ENCODE results near the gene GRAP. TPM values are rescaled to one million over a fixed set of nuclear protein-coding genes. Genes with fewer than 3 reads are reported as not detected.

The GRAP gene
- total RNA-seq, 5 donors from 2014 or later (not counting 1 experiment from before 2014, with no cell fraction given) = 26.5 to 95.2 (median 74.0) TPM

- POLR2A ChIA-PET = no interaction called here
- no peaks in the 10 kb centered on the region for H3K27me3 ChIP-seq (replicated peaks in 1 of 2; ENCODE audit: control insufficient read depth in 2 of 2, extremely low read depth in 1 of 2, insufficient read depth in 2 of 2, low read length in 1 of 2)
- Mint-ChIP-seq H3K27me3 (no peaks in the 10 kb centered on the region), H3K4me1 (peaks cover 9 to 21% (median 18%) of the 10 kb centered on the region in 3 donors), H3K27ac (no peak overlapping the region), H3K9me3 (no peaks in the 10 kb centered on the region), H3K4me3 (no peak overlapping the region), H3K36me3 (peaks cover 14% of the 10 kb centered on the region)
- no peak for DNase-seq
- peaks cover 0 to 6% of the 10 kb centered on the region in 2 donors for H3K36me3 ChIP-seq (ENCODE audit: control insufficient read depth in 2 of 2, extremely low read depth in 1 of 2, insufficient read depth in 1 of 2, low read length in 1 of 2)
- whole genome bisulfite sequencing (ENCODE audit: insufficient coverage) = 95% methylated on average over 14 of the region's 14 CpGs
- ATAC-seq (replicated peaks in 1 of 4) = no peak
- CTCF ChIA-PET = no interaction called here
- no peak overlapping the region for H3K4me3 ChIP-seq (ENCODE audit: control insufficient read depth in 1 of 2, extremely low read depth in 1 of 2, low read length in 1 of 2)
- peaks cover 3 to 25% of the 10 kb centered on the region in 2 experiments for H3K4me1 ChIP-seq (ENCODE audit: control insufficient read depth in 1 of 2, extremely low read depth in 1 of 2, insufficient read depth in 2 of 2, low read length in 2 of 2)
- H3K27ac ChIP-seq (ENCODE audit: low read length) = no peak overlapping the region
- no peaks in the 10 kb centered on the region for H3K9me3 ChIP-seq
Measured at GRCh38 chr17:18987862-18988545, 58.8 kb downstream of the GRAP start.

- H3K4me1 ChIP-seq (ENCODE audit: control insufficient read depth in 1 of 2, extremely low read depth in 1 of 2, insufficient read depth in 2 of 2, low read length in 2 of 2) = peaks cover 0 to 17% of the 10 kb centered on the region in 2 experiments
- no peak overlapping the region for H3K4me3 ChIP-seq (ENCODE audit: control insufficient read depth in 1 of 2, extremely low read depth in 1 of 2, low read length in 1 of 2)
- DNase-seq (no peak), ATAC-seq (replicated peaks in 1 of 4) (no peak)
- H3K27ac ChIP-seq (ENCODE audit: low read length) = no peak overlapping the region
- Mint-ChIP-seq H3K36me3 (peaks cover 14% of the 10 kb centered on the region), H3K27ac (no peak overlapping the region), H3K27me3 (no peaks in the 10 kb centered on the region), H3K9me3 (no peaks in the 10 kb centered on the region), H3K4me1 (peaks cover 2 to 14% (median 12%) of the 10 kb centered on the region in 3 donors), H3K4me3 (no peak overlapping the region)
- POLR2A ChIA-PET = no interaction called here
- no peaks in the 10 kb centered on the region for H3K27me3 ChIP-seq (replicated peaks in 1 of 2; ENCODE audit: control insufficient read depth in 2 of 2, extremely low read depth in 1 of 2, insufficient read depth in 2 of 2, low read length in 1 of 2)
- WGBS (ENCODE audit: insufficient coverage) = 92% methylated on average over 9 of the region's 9 CpGs
- no peaks in the 10 kb centered on the region for H3K9me3 ChIP-seq
- peaks cover 0 to 6% of the 10 kb centered on the region in 2 donors for H3K36me3 ChIP-seq (ENCODE audit: control insufficient read depth in 2 of 2, extremely low read depth in 1 of 2, insufficient read depth in 1 of 2, low read length in 1 of 2)
- CTCF ChIA-PET = no interaction called here
Measured at GRCh38 chr17:18987230-18987610, 59.5 kb downstream of the GRAP start.

- Mint-ChIP-seq H3K27ac (no peak overlapping the region), H3K4me3 (no peak overlapping the region), H3K27me3 (no peaks in the 10 kb centered on the region), H3K4me1 (peaks cover 0 to 12% (median 12%) of the 10 kb centered on the region in 3 donors), H3K36me3 (peaks cover 14% of the 10 kb centered on the region), H3K9me3 (no peaks in the 10 kb centered on the region)
- H3K27me3 ChIP-seq (replicated peaks in 1 of 2; ENCODE audit: control insufficient read depth in 2 of 2, extremely low read depth in 1 of 2, insufficient read depth in 2 of 2, low read length in 1 of 2) = no peaks in the 10 kb centered on the region
- POLR2A ChIA-PET = no interaction called here
- ATAC-seq (replicated peaks in 1 of 4) (no peak), DNase-seq (no peak)
- no peak overlapping the region for H3K4me3 ChIP-seq (ENCODE audit: control insufficient read depth in 1 of 2, extremely low read depth in 1 of 2, low read length in 1 of 2)
- H3K36me3 ChIP-seq (ENCODE audit: control insufficient read depth in 2 of 2, extremely low read depth in 1 of 2, insufficient read depth in 1 of 2, low read length in 1 of 2) = peaks cover 0 to 6% of the 10 kb centered on the region in 2 donors
- WGBS (ENCODE audit: insufficient coverage) = 64% methylated on average over 16 of the region's 21 CpGs
- H3K27ac ChIP-seq (ENCODE audit: low read length) = no peak overlapping the region
- CTCF ChIA-PET = no interaction called here
- no peaks in the 10 kb centered on the region for H3K9me3 ChIP-seq
- peaks cover 0 to 12% of the 10 kb centered on the region in 2 experiments for H3K4me1 ChIP-seq (ENCODE audit: control insufficient read depth in 1 of 2, extremely low read depth in 1 of 2, insufficient read depth in 2 of 2, low read length in 2 of 2)
Measured at GRCh38 chr17:18986541-18987229, 60.1 kb downstream of the GRAP start.

- ATAC-seq (replicated peaks in 1 of 4) = no peak
- Histone ChIP-seq H3K4me1 (ENCODE audit: control insufficient read depth in 1 of 2, extremely low read depth in 1 of 2, insufficient read depth in 2 of 2, low read length in 2 of 2) (peaks cover 0 to 6% of the 10 kb centered on the region in 2 experiments), H3K27me3 (replicated peaks in 1 of 2; ENCODE audit: control insufficient read depth in 2 of 2, extremely low read depth in 1 of 2, insufficient read depth in 2 of 2, low read length in 1 of 2) (no peaks in the 10 kb centered on the region), H3K9me3 (no peaks in the 10 kb centered on the region), H3K4me3 (ENCODE audit: control insufficient read depth in 1 of 2, extremely low read depth in 1 of 2, low read length in 1 of 2) (no peak overlapping the region), H3K36me3 (ENCODE audit: control insufficient read depth in 2 of 2, extremely low read depth in 1 of 2, insufficient read depth in 1 of 2, low read length in 1 of 2) (peaks cover 0 to 6% of the 10 kb centered on the region in 2 donors), H3K27ac (ENCODE audit: low read length) (no peak overlapping the region)
- no peaks in the 10 kb centered on the region for H3K27me3 Mint-ChIP-seq
- WGBS (ENCODE audit: insufficient coverage) = 96% methylated on average over 5 of the region's 9 CpGs
- H3K4me1 Mint-ChIP-seq = peaks cover 0 to 12% (median 8%) of the 10 kb centered on the region in 3 donors
- H3K27ac Mint-ChIP-seq = no peak overlapping the region
- ChIA-PET CTCF (no interaction called here), POLR2A (interaction anchor here (0.5 to 0.6 kb wide), 2 partner anchors 12 to 37 kb away, joined by 3 to 4 read pairs; no protein-coding TSS in a partner anchor)
- H3K9me3 Mint-ChIP-seq = no peaks in the 10 kb centered on the region
- no peak for DNase-seq
- H3K4me3 Mint-ChIP-seq = no peak overlapping the region
- peaks cover 14% of the 10 kb centered on the region for H3K36me3 Mint-ChIP-seq
Measured at GRCh38 chr17:18985475-18985874, 61.3 kb downstream of the GRAP start.

- Histone ChIP-seq H3K4me1 (ENCODE audit: control insufficient read depth in 1 of 2, extremely low read depth in 1 of 2, insufficient read depth in 2 of 2, low read length in 2 of 2) (peaks cover 0 to 6% of the 10 kb centered on the region in 2 experiments), H3K9me3 (no peaks in the 10 kb centered on the region), H3K27ac (ENCODE audit: low read length) (no peak overlapping the region), H3K36me3 (ENCODE audit: control insufficient read depth in 2 of 2, extremely low read depth in 1 of 2, insufficient read depth in 1 of 2, low read length in 1 of 2) (peaks cover 0 to 6% of the 10 kb centered on the region in 2 donors), H3K27me3 (replicated peaks in 1 of 2; ENCODE audit: control insufficient read depth in 2 of 2, extremely low read depth in 1 of 2, insufficient read depth in 2 of 2, low read length in 1 of 2) (no peaks in the 10 kb centered on the region), H3K4me3 (ENCODE audit: control insufficient read depth in 1 of 2, extremely low read depth in 1 of 2, low read length in 1 of 2) (no peak overlapping the region)
- no peak for DNase-seq
- POLR2A ChIA-PET = no interaction called here
- Mint-ChIP-seq H3K27me3 (no peaks in the 10 kb centered on the region), H3K4me1 (peaks cover 0 to 10% (median 8%) of the 10 kb centered on the region in 3 donors), H3K4me3 (no peak overlapping the region), H3K36me3 (peaks cover 11% of the 10 kb centered on the region), H3K27ac (no peak overlapping the region), H3K9me3 (no peaks in the 10 kb centered on the region)
- 96% methylated on average over 14 of the region's 21 CpGs for WGBS (ENCODE audit: insufficient coverage)
- CTCF ChIA-PET = no interaction called here
- ATAC-seq (replicated peaks in 1 of 4) = no peak
Measured at GRCh38 chr17:18984273-18985114, 62.3 kb downstream of the GRAP start.

- H3K4me3 Mint-ChIP-seq = no peak overlapping the region
- H3K27me3 ChIP-seq (replicated peaks in 1 of 2; ENCODE audit: control insufficient read depth in 2 of 2, extremely low read depth in 1 of 2, insufficient read depth in 2 of 2, low read length in 1 of 2) = no peaks in the 10 kb centered on the region
- H3K27me3 Mint-ChIP-seq = no peaks in the 10 kb centered on the region
- H3K27ac Mint-ChIP-seq = no peak overlapping the region
- ATAC-seq (replicated peaks in 1 of 4) = no peak
- no peaks in the 10 kb centered on the region for H3K9me3 Mint-ChIP-seq
- peaks cover 0 to 3% of the 10 kb centered on the region in 2 experiments for H3K4me1 ChIP-seq (ENCODE audit: control insufficient read depth in 1 of 2, extremely low read depth in 1 of 2, insufficient read depth in 2 of 2, low read length in 2 of 2)
- H3K27ac ChIP-seq (ENCODE audit: low read length) = no peak overlapping the region
- CTCF ChIA-PET = no interaction called here
- no peaks in the 10 kb centered on the region for H3K4me1 Mint-ChIP-seq
- peaks cover 8 to 25% of the 10 kb centered on the region in 2 donors for H3K36me3 ChIP-seq (ENCODE audit: control insufficient read depth in 2 of 2, extremely low read depth in 1 of 2, insufficient read depth in 1 of 2, low read length in 1 of 2)
- DNase-seq = no peak
- POLR2A ChIA-PET = no interaction called here
- WGBS (ENCODE audit: insufficient coverage) = 91% methylated on average over 28 of the region's 30 CpGs
- no peak overlapping the region for H3K4me3 ChIP-seq (ENCODE audit: control insufficient read depth in 1 of 2, extremely low read depth in 1 of 2, low read length in 1 of 2)
- H3K36me3 Mint-ChIP-seq = peaks cover 1% of the 10 kb centered on the region
- H3K9me3 ChIP-seq = no peaks in the 10 kb centered on the region
Measured at GRCh38 chr17:18981642-18982424, 64.9 kb downstream of the GRAP start.

Measured in T-cell (primary cell).